GM18505 (cell line): Measurements from ENCODE around the gene INA.
"Not testable (repeated sequence)": the region's sequence is repeated elsewhere in the genome, so short reads cannot be mapped to it uniquely, and the experiment has no call there.

Experiments
- ATAC-seq: cut with Tn5 transposase; IDR thresholded peaks from one replicate; pipeline ENCODE4 v1.9.1; 2021; ENCODE audit not compliant: unreplicated experiment
- POLR2A ChIP-seq: IDR thresholded peaks from 4 replicates; pipeline ENCODE4 v1.6.1; 2011; ENCODE audit warnings: borderline replicate concordance; ENCODE audit not compliant: insufficient read depth, insufficient read length; ENCODE audit errors: extremely low read depth

Gene INA

GRCh38 chr10:103254538-103255325 is 22.2 kb upstream of the INA start:
- TF ChIP-seq POLR2A: no peak
- ATAC-seq: no peak

GRCh38 chr10:103256613-103257012 is 20.3 kb upstream of the INA start:
- ATAC-seq: no peak
- TF ChIP-seq POLR2A: no peak

DNA sequence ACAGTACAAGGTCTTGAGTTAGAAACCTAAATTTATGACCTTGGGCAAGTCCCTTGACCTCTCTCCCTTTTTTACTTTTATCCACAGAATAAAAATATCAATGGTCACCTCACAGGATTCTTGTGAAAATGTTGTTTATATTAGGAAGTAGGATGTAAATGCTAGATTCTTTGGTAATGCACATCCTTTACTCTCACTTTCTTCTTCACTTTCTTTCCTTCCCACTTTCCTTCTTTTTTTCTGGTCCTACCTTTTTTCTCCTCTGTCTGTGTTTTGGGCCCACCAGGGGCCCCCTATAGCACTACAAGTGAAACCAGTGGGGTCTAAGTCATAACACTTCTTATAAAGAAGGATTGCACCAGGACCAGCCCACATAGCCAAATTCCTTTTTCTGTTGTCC is 19.1 kb upstream of the INA start:
- no peak for ATAC-seq
- TF ChIP-seq POLR2A: no peak

DNA sequence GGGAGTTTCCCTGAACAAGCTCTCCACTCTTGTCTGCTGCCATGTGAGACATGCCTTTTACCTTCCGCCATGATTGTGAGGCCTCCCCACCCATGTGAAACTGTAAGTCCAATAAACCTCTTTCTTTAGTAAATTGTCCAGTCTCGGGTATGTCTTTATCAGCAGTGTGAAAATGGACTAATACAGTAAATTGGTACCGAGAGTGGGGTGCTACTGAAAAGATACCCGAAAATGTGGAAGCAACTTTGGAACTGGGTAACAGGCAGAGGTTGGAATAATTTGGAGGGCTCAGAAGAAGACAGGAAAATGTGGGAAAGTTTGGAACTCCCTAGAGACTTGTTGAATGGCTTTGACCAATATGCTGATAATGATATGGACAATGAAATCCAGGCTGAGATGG is 18.0 kb upstream of the INA start:
- not testable (repeated sequence) for ATAC-seq

GRCh38 chr10:103259989-103260388 is 16.9 kb upstream of the INA start:
- TF ChIP-seq POLR2A: no peak
- no peak for ATAC-seq

DNA sequence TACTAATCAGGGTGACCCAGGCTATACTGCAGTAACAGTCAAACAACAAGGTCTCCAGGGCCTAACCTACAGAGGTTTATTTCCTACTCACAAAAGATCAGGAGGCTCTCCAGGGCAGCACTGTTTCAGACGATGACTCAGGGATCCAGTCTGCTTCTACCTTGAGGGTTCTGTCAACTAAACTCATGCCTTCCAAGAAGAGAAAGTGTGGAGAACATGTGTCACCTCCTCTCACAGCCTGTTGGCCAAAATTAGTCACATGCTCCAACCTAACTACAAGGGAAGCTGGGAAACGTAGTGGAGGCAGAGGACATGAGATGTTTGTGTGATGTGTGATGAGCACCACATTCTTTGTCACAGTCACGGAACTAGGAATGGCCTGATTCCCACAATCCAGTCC is 14.7 kb upstream of the INA start:
- TF ChIP-seq POLR2A: no peak
- no peak for ATAC-seq

GRCh38 chr10:103265717-103266329 is 11.1 kb upstream of the INA start:
- no peak for TF ChIP-seq POLR2A
- no peak for ATAC-seq

DNA sequence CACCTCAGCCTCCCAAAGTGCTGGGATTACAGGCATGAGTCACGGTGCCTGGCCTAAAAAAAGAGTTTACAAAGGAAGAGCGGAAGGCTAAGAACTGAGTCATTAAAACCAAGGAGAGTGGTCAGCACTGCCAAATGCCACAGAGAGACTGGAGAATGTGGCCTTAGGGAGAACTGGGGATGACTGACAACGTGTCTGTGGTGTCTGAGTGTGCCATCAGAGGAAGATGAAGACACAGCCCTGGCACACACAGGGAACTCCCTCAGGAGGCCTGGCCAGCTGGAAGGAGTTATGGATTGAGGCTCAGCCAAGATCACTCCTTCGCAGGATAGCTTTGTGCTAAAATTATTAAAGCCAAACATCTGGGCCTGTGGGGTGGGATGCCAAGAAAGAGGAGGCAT is 3.9 kb upstream of the INA start:
- TF ChIP-seq POLR2A: no peak
- no peak for ATAC-seq

DNA sequence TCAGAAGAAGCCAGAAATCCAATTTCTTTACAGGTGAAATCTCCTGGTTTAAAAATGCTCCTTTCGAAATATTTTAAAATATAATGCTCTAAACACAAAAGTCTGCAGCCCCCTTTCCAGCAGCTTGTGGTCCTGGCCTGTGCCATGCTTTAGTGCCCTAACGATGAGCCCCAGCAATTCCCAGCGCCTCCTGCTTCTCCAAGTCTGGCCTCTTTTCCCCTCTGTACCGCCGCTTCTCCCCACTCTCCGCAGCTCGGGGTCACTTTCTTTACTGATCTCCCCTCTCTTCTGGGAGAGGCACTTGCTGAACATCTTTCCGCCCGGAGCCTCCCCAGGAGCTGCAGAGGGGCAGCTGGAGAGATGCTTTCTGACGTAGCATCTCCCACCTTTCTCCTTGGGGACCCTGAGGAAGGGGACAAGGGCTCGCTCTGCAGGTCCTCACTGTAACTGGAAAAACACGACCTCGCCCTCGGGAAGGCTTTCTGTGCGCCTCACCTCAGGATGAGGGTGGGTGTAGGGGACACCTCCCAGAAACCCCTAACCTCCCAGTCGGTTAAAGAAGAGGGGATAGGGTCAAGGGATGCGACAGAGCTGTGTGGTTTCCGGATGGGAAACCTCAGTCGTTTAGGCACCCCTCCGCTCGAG is 565 bp upstream of the INA start:
- TF ChIP-seq POLR2A: no peak
- no peak for ATAC-seq

DNA sequence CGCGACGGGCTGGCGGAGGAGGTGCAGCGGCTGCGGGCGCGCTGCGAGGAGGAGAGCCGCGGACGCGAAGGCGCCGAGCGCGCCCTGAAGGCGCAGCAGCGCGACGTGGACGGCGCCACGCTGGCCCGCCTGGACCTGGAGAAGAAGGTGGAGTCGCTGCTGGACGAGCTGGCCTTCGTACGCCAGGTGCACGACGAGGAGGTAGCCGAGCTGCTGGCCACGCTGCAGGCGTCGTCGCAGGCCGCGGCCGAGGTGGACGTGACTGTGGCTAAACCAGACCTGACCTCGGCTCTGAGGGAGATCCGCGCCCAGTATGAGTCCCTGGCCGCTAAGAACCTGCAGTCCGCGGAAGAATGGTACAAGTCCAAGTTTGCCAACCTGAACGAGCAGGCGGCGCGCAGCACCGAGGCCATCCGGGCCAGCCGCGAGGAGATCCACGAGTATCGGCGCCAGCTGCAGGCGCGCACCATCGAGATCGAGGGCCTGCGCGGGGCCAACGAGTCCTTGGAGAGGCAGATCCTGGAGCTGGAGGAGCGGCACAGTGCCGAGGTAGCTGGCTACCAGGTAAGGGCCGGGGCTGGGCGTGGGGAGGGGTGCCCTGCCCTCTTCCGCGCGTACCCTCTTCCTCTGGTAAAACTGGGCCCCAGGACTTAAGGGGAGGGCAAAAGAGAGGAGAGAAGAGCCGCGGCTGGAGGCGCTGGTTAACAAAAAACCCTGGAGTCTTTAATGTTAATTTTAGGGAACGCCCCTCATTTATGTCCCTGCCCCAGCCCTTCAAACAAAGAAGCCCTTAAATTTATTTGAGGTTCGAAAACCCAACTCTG is 987 bp downstream of the INA start:
- no peak for ATAC-seq
- no peak for TF ChIP-seq POLR2A

DNA sequence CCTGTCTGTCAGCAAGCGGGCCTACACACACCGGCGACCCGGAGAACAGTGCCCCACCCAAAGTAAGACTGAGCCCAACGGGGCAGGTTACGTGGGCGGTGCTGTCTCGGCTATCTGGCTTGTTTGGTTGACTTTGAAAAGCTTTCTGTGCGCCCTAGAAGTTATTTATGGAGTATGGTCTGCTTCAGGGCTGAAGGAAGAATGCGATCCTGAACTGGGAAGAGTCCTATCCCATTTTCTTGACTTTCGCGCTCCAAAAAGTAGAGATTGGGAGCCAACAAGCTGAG is 1.5 kb downstream of the INA start:
- TF ChIP-seq POLR2A: no peak
- no peak for ATAC-seq

DNA sequence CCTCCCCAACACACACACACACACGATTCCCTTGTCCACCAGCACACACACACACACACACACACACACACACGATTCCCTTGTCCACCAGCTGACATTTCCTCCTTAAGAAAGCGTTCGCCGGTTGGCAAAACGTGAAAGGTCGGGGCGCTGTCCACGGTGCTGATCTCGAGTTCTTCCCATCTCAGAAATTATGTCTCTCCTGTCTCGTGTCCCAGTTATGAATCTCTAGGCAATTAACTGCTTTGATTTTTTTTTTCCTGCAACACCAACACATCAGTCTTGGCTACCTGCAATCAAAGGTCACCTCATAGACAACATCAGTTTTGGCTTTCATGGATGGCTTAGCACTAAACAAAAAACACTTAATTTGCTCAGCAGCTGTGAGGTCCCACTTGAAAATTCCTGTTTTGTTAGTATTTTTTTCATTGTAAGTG is 1.9 kb downstream of the INA start:
- no peak for TF ChIP-seq POLR2A
- no peak for ATAC-seq

- TF ChIP-seq POLR2A: no peak
- no peak for ATAC-seq
Measured at GRCh38 chr10:103280031-103280430, 3.1 kb downstream of the INA start.
